HL-60 (cell line): ENCODE measurements around the gene TNNI2.

Experiments used
- DNase-seq, 2 experiments: peaks; one replicate each; pipeline ENCODE4 v3.0.0-alpha.2; 2010 to 2020; ENCODE audit warnings: low read depth in 1 of 2, low spot score in 1 of 2
- H3K27ac ChIP-seq: fragments of 250-450 bp; sonication (Bioruptor Pico); replicated peaks from 2 replicates; pipeline ENCODE4 v1.5.1; 2020; ENCODE audit warnings: mild to moderate bottlenecking, moderate library complexity
- H3K27me3 ChIP-seq: fragments of 250-450 bp; sonication (Bioruptor Pico); 2 replicates; pipeline ENCODE4 v1.5.1; 2021; ENCODE audit warnings: mild to moderate bottlenecking, moderate library complexity; ENCODE audit not compliant: insufficient read depth, poor library complexity, severe bottlenecking
- H3K4me3 ChIP-seq: replicated peaks from 2 replicates; pipeline ENCODE4 v1.5.1; 2011; ENCODE audit warnings: mild to moderate bottlenecking, control low read depth, low read length; ENCODE audit not compliant: insufficient read depth
- CTCF ChIP-seq: IDR thresholded peaks from one replicate; pipeline ENCODE4 v1.5.1; 2011; ENCODE audit warnings: low read length, control low read depth, inconsistent platforms; ENCODE audit not compliant: insufficient read depth
- GABPA ChIP-seq: IDR thresholded peaks from 2 replicates; pipeline ENCODE4 v1.6.1; 2012; ENCODE audit warnings: low read depth
- POLR2AphosphoS5 ChIP-seq: IDR thresholded peaks from 2 replicates; pipeline ENCODE4 v1.6.1; 2012; ENCODE audit warnings: low read depth
- REST ChIP-seq: IDR thresholded peaks from 2 replicates; pipeline ENCODE4 v1.6.1; 2012; ENCODE audit warnings: low read depth; ENCODE audit not compliant: insufficient replicate concordance
- SPI1 ChIP-seq: IDR thresholded peaks from 2 replicates; pipeline ENCODE4 v1.6.1; 2012; ENCODE audit warnings: low read depth, mild to moderate bottlenecking, borderline replicate concordance
- long read RNA-seq: library from polyadenylated mRNA; unstranded; transcript quantifications from one replicate; pipeline ENCODE4 v2.0.0, GENCODE V29; 2020

TNNI2 gene
- long read RNA-seq, result 0 reads

GRCh38 chr11:1838426-1839144 lies at the start of gene TNNI2:
TNNI2 (plus strand) TSS chr11:1838981; CDS start chr11:1839697, 716 bp downstream.
- H3K27me3 ChIP-seq, result peaks cover 5% of the 10 kb centered on the region
- H3K4me3 ChIP-seq, result no peak within 1 kb of the TSS
- DNase-seq, result no peak
- peak within 1 kb of the TSS; percentile 54 for H3K27ac ChIP-seq
- TF ChIP-seq GABPA (no peak), CTCF (no peak), SPI1 (no peak), POLR2AphosphoS5 (no peak), REST (no peak)

DNA sequence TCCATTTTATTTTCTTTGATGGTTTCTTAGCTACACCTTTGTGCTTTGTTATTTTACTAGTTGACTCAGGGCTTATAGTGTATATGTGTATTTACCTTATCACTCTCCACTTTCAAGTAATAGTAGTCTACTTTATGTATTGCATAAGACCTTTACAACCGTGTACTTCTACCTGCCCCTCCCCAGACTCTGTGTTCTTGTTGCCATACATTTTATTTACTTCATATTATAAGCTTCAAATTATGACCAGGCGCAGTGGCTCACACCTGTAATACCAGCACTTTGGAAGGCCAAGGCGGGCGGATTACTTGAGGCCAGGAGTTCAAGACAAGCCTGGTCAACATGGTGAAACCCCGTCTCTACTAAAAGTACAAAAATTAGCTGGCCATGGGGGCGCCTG lies 46.9 kb upstream of the TNNI2 start:
- H3K27me3 ChIP-seq, result no peaks in the 10 kb centered on the region
- H3K4me3 ChIP-seq, result no peak overlapping the region
- TF ChIP-seq REST (no peak), CTCF (no peak), POLR2AphosphoS5 (no peak), GABPA (no peak), SPI1 (no peak)
- DNase-seq, result no peak
- H3K27ac ChIP-seq, result peak overlapping the region; percentile 51; the same call in 1 of the 2 replicates

DNA sequence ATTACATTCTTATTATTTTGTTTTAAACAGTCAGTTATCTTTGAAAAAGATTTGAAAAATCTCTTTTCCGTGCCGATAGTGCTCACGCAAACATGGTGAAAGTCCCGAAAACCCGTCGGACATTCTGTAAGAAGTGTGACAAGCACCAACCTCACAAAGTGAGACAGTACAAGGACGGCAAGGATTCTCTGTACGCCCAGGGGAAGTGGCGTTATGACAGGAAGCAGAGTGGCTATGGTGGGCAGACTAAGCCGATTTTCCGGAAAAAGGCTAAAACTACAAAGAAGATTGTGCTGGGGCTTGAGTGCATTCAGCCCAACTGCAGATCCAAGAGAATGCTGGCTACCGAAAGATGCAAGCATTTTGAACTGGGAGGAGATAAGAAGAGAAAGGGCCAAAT lies 46.3 kb upstream of the TNNI2 start:
- H3K4me3 ChIP-seq, result no peak overlapping the region
- TF ChIP-seq POLR2AphosphoS5 (no peak), REST (no peak), SPI1 (peak; percentile 25; the same call in 1 of the 2 replicates)
- H3K27me3 ChIP-seq, result no peaks in the 10 kb centered on the region
- peak overlapping the region; percentile 51 for H3K27ac ChIP-seq
- peak in 1 of 2 experiments; percentile 58 for DNase-seq
